H1 (cell line): ENCODE data around the gene GPD1. TPM values are rescaled to one million over a fixed set of nuclear protein-coding genes. Genes with fewer than 3 reads are reported as not detected.

ENCODE experiments used
- CTCF ChIA-PET: fragments of 300-600 bp; sonication (Branson Sonifier 250); formaldehyde crosslinking; loops from one replicate; lab custom pipeline; 2021; ENCODE audit not compliant: partially characterized antibody; lab: Charles Lee
- POLR2A ChIA-PET: fragments of 300-600 bp; sonication (Branson Sonifier 250); formaldehyde crosslinking; loops from one replicate; lab custom pipeline; 2021; ENCODE audit warnings: inconsistent platforms; ENCODE audit not compliant: partially characterized antibody; lab: Charles Lee
- DNase-seq, 2 experiments: peaks; one replicate each; pipeline versions ENCODE4 v3.0.0 to v3.0.0-alpha.2; 2010 to 2022; ENCODE audit warnings: low spot score in 2 of 2, low read depth in 1 of 2, mixed read lengths in 1 of 2
- FAIRE-seq: peaks from 2 replicates; lab custom pipeline; 2011; peaks lifted over from hg19 to GRCh38; lab: Jason Lieb, UNC
- H2AFZ ChIP-seq: 2 replicates; pipeline ENCODE4 v1.8.1; 2012; ENCODE audit warnings: low read length, inconsistent platforms
- H2AK5ac ChIP-seq: 2 replicates; pipeline ENCODE4 v1.6.1; 2013; ENCODE audit warnings: low read depth, low read length
- H2BK120ac ChIP-seq: replicated peaks from 2 replicates; pipeline ENCODE3; 2013; ENCODE audit warnings: low read depth, low read length, inconsistent platforms
- H2BK12ac ChIP-seq: 2 replicates; pipeline ENCODE4 v1.6.1; 2013; ENCODE audit warnings: low read depth, low read length
- H2BK15ac ChIP-seq: 2 replicates; pipeline ENCODE4 v1.6.1; 2013; ENCODE audit warnings: low read length
- H2BK20ac ChIP-seq: 2 replicates; pipeline ENCODE4 v1.6.1; 2013; ENCODE audit warnings: low read length
- H2BK5ac ChIP-seq: 2 replicates; pipeline ENCODE4 v1.6.1; 2013; ENCODE audit warnings: low read depth, low read length
- H3K14ac ChIP-seq: 2 replicates; pipeline ENCODE4 v1.6.1; 2013; ENCODE audit warnings: inconsistent platforms; ENCODE audit not compliant: insufficient read length
- H3K18ac ChIP-seq: 2 replicates; pipeline ENCODE4 v1.6.1; 2013; ENCODE audit warnings: low read length; ENCODE audit errors: extremely low read depth
- H3K23ac ChIP-seq: 2 replicates; pipeline ENCODE4 v1.6.1; 2013; ENCODE audit warnings: inconsistent platforms; ENCODE audit not compliant: insufficient read length
- H3K23me2 ChIP-seq: 2 replicates; pipeline ENCODE4 v1.6.1; 2013; ENCODE audit warnings: low read depth, low read length
- H3K27ac ChIP-seq: 2 replicates; pipeline ENCODE4 v1.6.1; 2011; ENCODE audit warnings: low read depth, low read length, inconsistent platforms
- H3K27me3 ChIP-seq, 4 experiments: replicated peaks in 1 of 4; 1 replicate in 1 of 4; 2 replicates in 3 of 4; pipeline versions ENCODE4 v1.6.1 to v1.8.1; 2011 to 2013; ENCODE audit warnings: low read length in 3 of 4, mild to moderate bottlenecking in 3 of 4, inconsistent platforms in 2 of 4, mixed read lengths in 2 of 4, moderate library complexity in 1 of 4; ENCODE audit not compliant: control insufficient read depth in 3 of 4, insufficient read depth in 3 of 4; ENCODE audit errors: extremely low read depth in 1 of 4
- H3K36me3 ChIP-seq, 4 experiments: 2 replicates each; pipeline versions ENCODE4 v1.6.1 to v1.8.1; 2011 to 2013; ENCODE audit warnings: mild to moderate bottlenecking in 4 of 4, low read length in 3 of 4, moderate library complexity in 2 of 4, control low read depth in 1 of 4, inconsistent platforms in 1 of 4; ENCODE audit not compliant: insufficient read depth in 4 of 4, control insufficient read depth in 2 of 4
- H3K4ac ChIP-seq: replicated peaks from 2 replicates; pipeline ENCODE3; 2013; ENCODE audit warnings: low read length, low read depth, mixed read lengths, inconsistent platforms; ENCODE audit not compliant: insufficient read length
- H3K4me1 ChIP-seq, 4 experiments: replicated peaks in 1 of 4; 1 replicate in 1 of 4; 2 replicates in 3 of 4; pipeline versions ENCODE4 v1.6.1 to v1.8.1; 2011 to 2013; ENCODE audit warnings: low read length in 3 of 4, inconsistent platforms in 2 of 4, mixed read lengths in 1 of 4; ENCODE audit not compliant: insufficient read depth in 4 of 4, control insufficient read depth in 3 of 4
- H3K4me2 ChIP-seq, 2 experiments: 2 replicates each; pipeline versions ENCODE4 v1.6.1 to v1.8.1; 2011 to 2013; ENCODE audit warnings: low read depth in 2 of 2, low read length in 2 of 2, control low read depth in 1 of 2, inconsistent platforms in 1 of 2, mild to moderate bottlenecking in 1 of 2; ENCODE audit not compliant: insufficient read depth in 1 of 2
- H3K4me3 ChIP-seq, 4 experiments: fragments of 200-600, 300-600 bp in 1 of 4; sonication (generic), shearing (Covaris generic), sonication (Bioruptor Twin) in 1 of 4; 2 replicates each; pipeline versions ENCODE4 v1.5.1 to v1.8.1; 2011 to 2016; ENCODE audit warnings: low read length in 4 of 4, low read depth in 3 of 4, control low read depth in 2 of 4, inconsistent platforms in 2 of 4, mild to moderate bottlenecking in 2 of 4, mixed read lengths in 1 of 4, moderate library complexity in 1 of 4; ENCODE audit not compliant: insufficient read depth in 2 of 4; ENCODE audit errors: extremely low read depth in 1 of 4
- H3K56ac ChIP-seq: replicated peaks from 2 replicates; pipeline ENCODE3; 2013; ENCODE audit warnings: low read depth, mild to moderate bottlenecking, mixed read lengths, low read length, inconsistent platforms; ENCODE audit not compliant: insufficient read length
- H3K79me1 ChIP-seq: 2 replicates; pipeline ENCODE4 v1.6.1; 2013; ENCODE audit warnings: low read depth, low read length, control low read depth
- H3K79me2 ChIP-seq, 2 experiments: 2 replicates each; pipeline versions ENCODE4 v1.6.1 to v1.8.1; 2012 to 2013; ENCODE audit warnings: low read length in 2 of 2, mild to moderate bottlenecking in 2 of 2, inconsistent platforms in 1 of 2; ENCODE audit not compliant: insufficient read depth in 2 of 2, control insufficient read depth in 1 of 2
- H3K9ac ChIP-seq, 4 experiments: replicated peaks in 1 of 4; 1 replicate in 1 of 4; 2 replicates in 3 of 4; pipeline versions ENCODE4 v1.6.1 to v1.8.1; 2011 to 2013; ENCODE audit warnings: low read depth in 3 of 4, low read length in 3 of 4, control low read depth in 2 of 4, mild to moderate bottlenecking in 2 of 4, moderate library complexity in 2 of 4, inconsistent platforms in 1 of 4; ENCODE audit errors: extremely low read depth in 1 of 4
- H3K9me3 ChIP-seq, 2 experiments: 2 replicates each; pipeline versions ENCODE4 v1.6.1 to v1.8.1; 2012 to 2013; ENCODE audit warnings: mild to moderate bottlenecking in 2 of 2, moderate library complexity in 2 of 2, control low read depth in 1 of 2, inconsistent platforms in 1 of 2, low read depth in 1 of 2, low read length in 1 of 2, mixed read lengths in 1 of 2; ENCODE audit not compliant: insufficient read depth in 2 of 2
- H4K20me1 ChIP-seq, 2 experiments: replicated peaks in 1 of 2; 2 replicates each; pipeline versions ENCODE3 to v1.8.1; 2011 to 2013; ENCODE audit warnings: inconsistent platforms in 2 of 2, low read length in 2 of 2, mild to moderate bottlenecking in 1 of 2; ENCODE audit not compliant: insufficient read depth in 2 of 2, control insufficient read depth in 1 of 2
- H4K5ac ChIP-seq: 2 replicates; pipeline ENCODE4 v1.6.1; 2013; ENCODE audit warnings: low read length, low read depth, mixed read lengths, inconsistent platforms; ENCODE audit not compliant: insufficient read length
- H4K8ac ChIP-seq: 2 replicates; pipeline ENCODE4 v1.8.0; 2013; ENCODE audit warnings: mild to moderate bottlenecking, moderate library complexity, low read length, inconsistent platforms; ENCODE audit not compliant: insufficient read depth; ENCODE audit errors: extremely low read depth
- H4K91ac ChIP-seq: replicated peaks from 2 replicates; pipeline ENCODE3; 2013; ENCODE audit warnings: low read length, mixed read lengths, inconsistent platforms; ENCODE audit not compliant: insufficient read length
- BACH1 ChIP-seq: IDR thresholded peaks from 2 replicates; pipeline ENCODE4 v1.6.1; 2012; ENCODE audit warnings: low read length, improper control_type of control experiment
- CREB1 ChIP-seq: IDR thresholded peaks from 2 replicates; pipeline ENCODE4 v1.6.1; 2012; ENCODE audit warnings: inconsistent platforms
- JUND ChIP-seq: IDR thresholded peaks from 2 replicates; pipeline ENCODE4 v1.6.1; 2011; ENCODE audit warnings: mild to moderate bottlenecking, improper control_type of control experiment, low read length
- KDM4A ChIP-seq: IDR thresholded peaks from one replicate; pipeline ENCODE4 v1.7.1; 2012; ENCODE audit warnings: low read depth, mild to moderate bottlenecking, moderate library complexity, low read length, inconsistent platforms; ENCODE audit not compliant: severe bottlenecking
- RAD21 ChIP-seq, 2 experiments: IDR thresholded peaks in 1 of 2; conservative IDR thresholded peaks in 1 of 2; 2 replicates each; pipeline ENCODE4 v1.6.1; 2011; ENCODE audit warnings: low read depth in 2 of 2, low read length in 2 of 2, improper control_type of control experiment in 1 of 2, inconsistent platforms in 1 of 2, mild to moderate bottlenecking in 1 of 2, moderate library complexity in 1 of 2
- RNF2 ChIP-seq: fragments of 200-900, 300-1000 bp; sonication (generic); IDR thresholded peaks from 2 replicates; pipeline ENCODE4 v1.7.1; 2016; ENCODE audit warnings: borderline replicate concordance, low read depth, mild to moderate bottlenecking, antibody characterized with exemption, low read length; ENCODE audit not compliant: poor library complexity, severe bottlenecking; ENCODE audit errors: missing control alignments
- SIX5 ChIP-seq: IDR thresholded peaks from 2 replicates; pipeline ENCODE4 v1.6.1; 2011; ENCODE audit warnings: mild to moderate bottlenecking, low read depth, low read length
- SP4 ChIP-seq: IDR thresholded peaks from 2 replicates; pipeline ENCODE4 v1.6.1; 2012; ENCODE audit warnings: low read length, inconsistent platforms
- ZNF274 ChIP-seq: IDR thresholded peaks from 2 replicates; pipeline ENCODE4 v1.7.0; 2012; ENCODE audit warnings: low read length, borderline replicate concordance; ENCODE audit errors: extremely low read depth
- WGBS, 2 experiments: shearing (Covaris generic) in 1 of 2; methylation state at CpG; one replicate each; pipeline versions ENCODE4 v1.1.6 to v1.1.7; 2013 to 2015; ENCODE audit warnings: low lambda C conversion rate in 2 of 2, mixed read lengths in 2 of 2, inconsistent platforms in 1 of 2, low coverage in 1 of 2, missing lambda C conversion rate in 1 of 2; ENCODE audit not compliant: insufficient replicate concordance in 2 of 2, insufficient coverage in 1 of 2, insufficient read length in 1 of 2; ENCODE audit errors: extremely low coverage in 1 of 2, missing lambda C conversion rate in 1 of 2; 5-methylcytosine and 5-hydroxymethylcytosine counted together
- polyA plus RNA-seq, 7 experiments: library from polyadenylated mRNA; depleted of rRNA in 3 of 7; stranded (reverse) in 5 of 7; unstranded in 2 of 7; fragments of >200 nt in 5 of 7; fragments of 200-250 nt in 2 of 7; gene quantifications; 1 replicate in 5 of 7; 2 replicates in 1 of 7; 4 replicates in 1 of 7; pipeline versions ENCODE4 v1.2.1 to v1.2.3, GENCODE V29; 2011 to 2013; ENCODE audit warnings: missing spikeins in 2 of 7, mixed read lengths in 2 of 7
- total RNA-seq: library from RNA; stranded (reverse); fragmentation: NEBNext Ultra II Directional; extraction: Animal tissue kit (Norgen Biotek cat#: 25700); gene quantifications from 2 replicates; pipeline ENCODE4 v1.2.1, GENCODE V29; 2021

The GPD1 gene
- total and polyA plus RNA-seq, 2 of the 8 experiments (the other 6 are each of a cell fraction or from before 2014, with no cell fraction given): 0.45 to 0.74 TPM

DNA sequence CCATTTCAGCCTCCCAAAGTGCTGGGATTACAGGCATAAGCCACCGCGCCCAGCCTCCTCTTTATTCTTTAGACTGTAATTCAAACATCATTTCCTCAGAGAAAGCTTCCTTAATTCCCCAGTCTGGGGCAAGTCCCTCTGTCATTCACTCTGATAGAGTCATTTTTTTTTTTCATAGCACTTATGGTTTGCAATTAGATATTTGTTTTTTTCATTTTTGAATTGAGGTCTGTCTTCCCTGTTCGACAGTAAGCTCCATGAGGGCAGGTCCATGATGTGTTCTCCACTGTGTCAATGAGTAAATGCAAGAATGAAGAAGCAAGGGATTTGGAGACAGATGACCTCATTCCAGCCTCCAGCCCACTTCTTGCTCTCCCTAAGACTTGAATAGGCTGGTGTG lies 34.3 kb upstream of the GPD1 start:
- Histone ChIP-seq H3K14ac (no peak overlapping the region), H2BK5ac (no peak overlapping the region), H3K79me2 (no peaks in the 10 kb centered on the region), H3K36me3 (no peaks in the 10 kb centered on the region), H3K4me1 (peaks cover 0 to 6% (median 3%) of the 10 kb centered on the region in 4 experiments; a peak in 5 of 7 replicates), H3K56ac (no peak overlapping the region), H3K79me1 (no peaks in the 10 kb centered on the region), H4K5ac (no peak overlapping the region), H2BK15ac (no peak overlapping the region), H4K91ac (no peak overlapping the region), H4K20me1 (no peaks in the 10 kb centered on the region), H2BK20ac (no peak overlapping the region), H3K4me2 (no peak overlapping the region), H2AFZ (no peak overlapping the region), H4K8ac (no peak overlapping the region), H3K23ac (no peak overlapping the region), H3K4me3 (no peak overlapping the region), H3K23me2 (no peaks in the 10 kb centered on the region; the same call in 1 of the 2 replicates), H3K27me3 (peaks cover 0 to 4% (median 0%) of the 10 kb centered on the region in 4 experiments; a peak in 4 of 7 replicates), H2BK120ac (no peak overlapping the region), H2BK12ac (no peak overlapping the region), H3K18ac (no peak overlapping the region), H3K27ac (no peak overlapping the region), H3K9ac (no peak overlapping the region), H3K9me3 (no peaks in the 10 kb centered on the region), H2AK5ac (no peak overlapping the region), H3K4ac (no peak overlapping the region)
- no peak for DNase-seq
- no peak for FAIRE-seq
- WGBS, 2 experiments: 90% methylated on average over 3 of the region's 3 CpGs; no CpG with 5 or more reads in 1 of the 2 experiments
- ChIA-PET CTCF (interaction anchor here (0.6 to 22.8 kb wide), 22 partner anchors 8 to 722 kb away, joined by 3 to 420 read pairs (median 4); partner anchors contain the start of genes AQP6, ASIC1, COX14 and GPD1), POLR2A (interaction anchor here (1.2 kb wide), 1 partner anchor 15 kb away, joined by 6 read pairs; the partner anchor contains the start of gene SMARCD1)
- TF ChIP-seq CREB1: no peak
- TF ChIP-seq RNF2: no peak
- no peak for TF ChIP-seq BACH1
- TF ChIP-seq ZNF274: no peak
- TF ChIP-seq RAD21 (IDR thresholded peaks at IDR 0.05 in 1 of 2, conservative IDR thresholded peaks at IDR 0.05 in 1 of 2; ENCODE audit: low read depth in 2 of 2, low read length in 2 of 2): no peak
- no peak for TF ChIP-seq SIX5
- TF ChIP-seq SP4: no peak
- no peak for TF ChIP-seq JUND
- TF ChIP-seq KDM4A: no peak
